Right renal pelvis (tissue), 4 donors: ENCODE results near the gene PTPRG. TPM values are rescaled to one million over a fixed set of nuclear protein-coding genes. Genes with fewer than 3 reads are reported as not detected.
"Not testable (repeated sequence)": the region's sequence is repeated elsewhere in the genome, so short reads cannot be mapped to it uniquely, and the experiment has no call there.

Experiments
- DNase-seq, 4 donors: peaks; one replicate each; pipeline ENCODE4 v3.0.0-alpha.2; 2013; ENCODE audit warnings: low read depth in 4 of 4, low spot score in 3 of 4, missing footprints in 1 of 4
- polyA plus RNA-seq, 4 donors: library from polyadenylated mRNA; unstranded; fragments of 120-200 nt; gene quantifications; one replicate each; pipeline ENCODE4 v1.2.1, GENCODE V29; 2013; ENCODE audit not compliant: insufficient read length in 4 of 4

PTPRG gene
- polyA plus RNA-seq, 4 donors, result 76.3 to 93.4 (median 85.3) TPM

DNA sequence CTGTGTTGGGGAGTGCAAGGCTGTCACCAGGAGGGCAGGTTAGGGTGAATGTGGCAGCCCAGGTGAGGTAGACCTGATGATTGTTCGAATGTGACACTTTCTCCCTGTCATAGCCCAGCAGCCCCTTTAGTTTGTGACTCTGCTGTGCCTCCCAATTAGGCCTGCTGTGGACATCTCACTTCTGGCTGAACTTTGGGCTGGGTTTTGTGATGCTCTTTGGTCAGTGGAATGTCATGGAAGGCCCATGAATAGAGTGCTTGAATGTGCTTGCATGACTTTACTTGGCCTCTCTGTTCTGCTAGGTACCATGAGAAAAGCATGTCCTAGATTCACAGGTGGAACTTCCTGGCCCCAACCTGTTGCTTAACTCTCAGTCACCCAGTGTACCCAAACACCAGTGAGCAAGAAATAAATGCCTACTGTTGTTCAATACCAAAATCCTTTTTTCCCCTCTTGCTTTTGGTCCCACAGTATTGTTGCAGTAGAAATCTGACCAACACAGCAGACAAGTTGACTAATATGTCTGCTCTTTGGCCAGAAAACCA lies 249.7 kb downstream of the PTPRG start:
- DNase-seq, result no peak

- no peak for DNase-seq
Observed at GRCh38 chr3:61811652-61812051, 250.3 kb downstream of the PTPRG start.

DNA sequence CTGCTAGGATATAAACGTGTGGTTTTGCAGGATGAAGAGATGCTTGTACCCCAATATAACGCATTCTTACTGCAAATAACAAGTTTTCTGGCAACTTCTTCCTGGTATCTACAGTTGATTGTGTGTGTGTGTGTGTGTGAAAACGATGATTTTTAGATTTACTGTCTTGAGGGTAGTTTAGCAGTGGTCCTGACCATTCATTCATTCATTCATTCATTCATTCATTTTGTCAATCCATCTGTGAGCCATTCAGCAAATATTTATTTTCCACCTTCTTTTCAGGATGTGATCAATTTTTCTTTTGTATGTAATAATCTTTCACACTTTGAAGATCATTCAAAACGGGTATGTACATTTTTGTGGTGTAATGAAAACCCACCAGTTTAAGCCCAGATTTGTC lies 250.7 kb downstream of the PTPRG start:
- no peak for DNase-seq

GRCh38 chr3:61812517-61812916 lies 251.1 kb downstream of the PTPRG start:
- no peak for DNase-seq

GRCh38 chr3:61813636-61814035 lies 252.3 kb downstream of the PTPRG start:
- DNase-seq, result no peak

DNA sequence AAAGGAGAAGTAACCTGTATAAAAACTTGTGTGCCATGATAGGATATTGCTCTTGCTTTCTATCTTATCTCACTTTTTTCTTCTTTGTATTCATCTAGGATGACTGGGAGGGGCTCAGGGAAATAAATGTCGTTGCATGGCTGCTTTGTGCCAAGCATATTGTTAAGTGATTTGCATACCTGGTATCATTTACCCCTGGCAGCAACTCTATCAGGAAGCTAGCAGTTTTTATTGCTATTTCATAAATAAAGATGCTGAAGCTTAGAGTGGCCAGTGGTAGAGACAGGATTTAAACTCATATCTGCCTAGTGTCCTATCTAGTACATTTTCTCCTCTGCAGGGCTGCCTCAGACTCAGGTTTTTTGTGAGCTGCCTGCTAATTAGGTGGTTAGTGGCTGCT lies 253.3 kb downstream of the PTPRG start:
- no peak for DNase-seq

DNA sequence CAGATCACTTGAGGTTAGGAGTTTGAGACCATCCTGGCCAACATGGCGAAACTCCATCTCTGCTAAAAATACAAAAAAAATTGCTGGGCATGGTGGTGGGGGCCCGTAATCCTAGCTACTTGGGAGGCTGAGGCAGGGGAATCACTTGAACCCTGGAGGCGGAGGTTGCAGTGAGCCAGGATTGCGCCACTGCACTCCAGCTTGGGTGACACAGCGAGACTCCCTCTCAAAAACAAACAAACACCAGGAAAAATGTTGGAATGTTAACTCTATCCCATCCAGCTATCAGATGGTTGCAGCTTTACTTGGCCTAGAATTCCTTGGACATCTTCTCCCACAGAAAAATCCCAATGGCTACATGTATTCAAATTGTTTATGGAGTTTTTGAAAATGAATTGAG lies 254.9 kb downstream of the PTPRG start:
- not testable (repeated sequence) for DNase-seq

- no peak for DNase-seq
Observed at GRCh38 chr3:61819861-61820260, 258.5 kb downstream of the PTPRG start.

GRCh38 chr3:61820306-61820992 lies 259.1 kb downstream of the PTPRG start:
- DNase-seq, result no peak

- no peak for DNase-seq
Observed at GRCh38 chr3:61821823-61822251, 260.5 kb downstream of the PTPRG start.

- no peak for DNase-seq
Observed at GRCh38 chr3:61822588-61822987, 261.2 kb downstream of the PTPRG start.

- no peak for DNase-seq
Observed at GRCh38 chr3:61824553-61825135, 263.3 kb downstream of the PTPRG start.

DNA sequence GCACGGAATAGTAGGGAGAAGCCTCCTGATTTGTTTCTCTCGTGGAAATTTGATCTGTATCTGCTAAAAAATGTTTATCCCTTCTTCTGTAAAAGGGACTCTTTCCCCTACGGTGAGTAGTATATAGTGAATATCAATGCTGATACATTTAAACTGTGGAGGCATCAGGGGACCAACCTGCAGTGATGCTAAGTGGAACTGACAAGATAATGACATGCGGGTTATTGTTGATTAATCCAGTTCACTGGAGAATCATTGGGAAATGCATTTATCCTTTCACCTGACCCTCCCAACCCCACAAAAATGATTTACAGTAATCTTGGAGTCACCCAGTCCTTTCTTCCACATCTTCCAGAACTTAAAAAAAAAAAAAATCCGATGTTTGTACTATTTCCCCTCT lies 264.8 kb downstream of the PTPRG start:
- no peak for DNase-seq

GRCh38 chr3:61828184-61828874 lies 267.0 kb downstream of the PTPRG start:
- DNase-seq, result no peak

DNA sequence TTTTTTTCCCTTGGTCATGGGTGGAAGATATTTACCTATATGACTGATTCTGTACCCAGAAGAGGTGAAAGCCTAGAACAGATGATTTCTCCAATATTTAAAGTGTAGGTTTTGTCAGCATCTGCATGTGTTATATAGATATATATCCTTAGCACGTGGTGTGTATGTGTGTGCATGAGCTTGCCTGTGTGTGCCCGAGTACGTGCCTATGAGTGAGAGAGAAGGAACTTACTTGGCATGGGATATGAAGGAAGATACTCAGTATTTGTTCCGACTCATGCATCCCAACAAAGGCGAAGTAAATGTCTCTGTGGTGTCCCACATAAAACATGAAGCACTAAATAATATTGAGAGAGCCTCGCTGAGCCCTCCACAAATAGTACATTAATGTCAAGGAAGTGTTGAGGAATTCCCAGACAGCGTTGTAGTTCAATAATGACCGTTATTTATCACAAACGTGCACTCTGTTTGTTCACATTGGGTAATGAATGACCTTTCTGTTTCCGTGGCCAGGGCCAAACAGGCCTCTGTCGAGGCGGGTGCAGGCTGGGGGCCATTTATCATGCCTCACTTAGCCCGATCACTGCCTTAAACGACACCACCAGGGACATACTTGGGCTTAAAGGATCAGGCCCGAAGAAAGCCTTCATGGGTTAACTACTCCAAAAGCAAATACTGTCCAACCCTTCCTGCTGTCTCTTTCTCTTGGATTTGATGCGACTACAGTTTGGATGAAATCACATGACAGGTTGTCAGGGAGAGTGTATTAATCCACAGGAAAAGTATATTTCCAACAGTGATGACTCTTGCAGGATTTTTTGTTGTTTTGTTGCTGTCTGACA lies 267.7 kb downstream of the PTPRG start:
- no peak for DNase-seq

GRCh38 chr3:61829722-61830350 lies 268.5 kb downstream of the PTPRG start:
- no peak for DNase-seq

- no peak for DNase-seq
Observed at GRCh38 chr3:61831973-61832372, 270.6 kb downstream of the PTPRG start.

- no peak for DNase-seq
Observed at GRCh38 chr3:61832375-61833229, 271.2 kb downstream of the PTPRG start.

DNA sequence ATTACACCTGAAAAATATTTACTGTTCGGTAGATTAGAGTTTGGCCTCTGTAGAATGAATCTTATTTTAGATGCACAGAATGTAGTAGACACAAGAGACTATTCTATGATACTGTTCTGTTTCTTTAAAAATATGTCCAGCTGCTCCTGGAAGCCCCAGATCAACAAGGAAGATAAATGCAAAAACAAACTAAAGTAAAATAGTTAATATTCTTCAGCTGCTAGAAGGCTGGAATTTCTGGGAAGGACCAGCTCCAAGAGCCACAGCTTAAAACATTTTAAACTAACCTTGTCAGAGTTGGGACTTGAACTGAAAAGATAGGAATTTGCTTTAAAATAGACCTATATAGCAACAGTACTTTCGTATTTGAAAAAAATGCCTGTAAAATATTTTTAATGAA lies 277.9 kb downstream of the PTPRG start:
- DNase-seq, result no peak
